Ovary (tissue), 9 donors: Measurements from ENCODE around the gene KCNMA1. TPM values are rescaled to one million over a fixed set of nuclear protein-coding genes. Genes with fewer than 3 reads are reported as not detected.
A peak's percentile ranks its signal among the peaks of the same experiment; 100 is the strongest.

Source experiments
- DNase-seq, 5 donors: peaks; one replicate each; pipeline ENCODE4 v3.0.0-alpha.2; 2019 to 2020
- H3K27ac ChIP-seq, 2 donors: fragments of 200-600 bp; one replicate each; pipeline versions ENCODE4 v1.5.1 to v1.8.0; 2019 to 2022
- H3K27me3 ChIP-seq: fragments of 200-600 bp; one replicate; pipeline ENCODE4 v1.8.0; 2022
- H3K36me3 ChIP-seq: fragments of 200-600 bp; sonication (generic); one replicate; pipeline ENCODE4 v1.5.1; 2019
- H3K4me1 ChIP-seq: one replicate; pipeline ENCODE4 v1.8.1; 2013; ENCODE audit warnings: mild to moderate bottlenecking, moderate library complexity; ENCODE audit not compliant: insufficient read depth
- H3K4me3 ChIP-seq: fragments of 200-600 bp; sonication (generic); one replicate; pipeline ENCODE4 v1.5.1; 2017
- H3K9me3 ChIP-seq, 2 donors: fragments of 200-600 bp in 1 of 2; sonication (generic) in 1 of 2; one replicate each; pipeline versions ENCODE4 v1.5.1 to v1.8.1; 2013 to 2019; ENCODE audit warnings: mild to moderate bottlenecking in 1 of 2, moderate library complexity in 1 of 2
- EP300 ChIP-seq: sonication (generic); formaldehyde crosslinking; IDR thresholded peaks from one replicate; pipeline ENCODE4 v1.6.1; 2017; ENCODE audit warnings: antibody characterized with exemption
- POLR2A ChIP-seq: fragments of 450-650 bp; IDR thresholded peaks from one replicate; pipeline ENCODE4 v1.6.1; 2017; ENCODE audit warnings: antibody characterized with exemption, mild to moderate bottlenecking, moderate library complexity
- WGBS, 3 donors: extraction: QIAGEN DNeasy Blood & Tissue Kit in 1 of 3; methylation state at CpG; one replicate each; pipeline versions ENCODE4 v1.1.5 to v1.1.7; 2013 to 2017; 5-methylcytosine and 5-hydroxymethylcytosine counted together
- intact Hi-C, 4 donors: fragments of 100-400 bp; cut with DNase I; formaldehyde crosslinking; loops; one replicate each; pipeline versions ENCODE4 v1.11.0 to v1.15.1; 2022 to 2023
- polyA plus RNA-seq, 2 donors: library from polyadenylated mRNA; stranded (reverse); fragments of 200-250 nt in 1 of 2; fragments of 350-450 nt in 1 of 2; fragmentation: Illumina TruSeq in 1 of 2; extraction: RNeasy Lipid Tissue Mini Kit (QIAGEN cat#74804) in 1 of 2; gene quantifications; one replicate each; pipeline ENCODE4 v1.2.3, GENCODE V29; 2013 to 2014
- total RNA-seq, 7 donors: library from RNA; depleted of rRNA in 2 of 7; stranded (reverse); fragments of >200 nt in 2 of 7; fragmentation: NEBNext Ultra II Directional in 3 of 7; extraction: Animal tissue kit (Norgen Biotek cat#: 25700) in 3 of 7; gene quantifications; one replicate each; pipeline versions ENCODE4 v1.1.0 to v1.2.4, GENCODE V29; 2016 to 2023
- TF ChIP-seq, protein P1 (sequence below), 3 donors: fragments of 450-650 bp in 2 of 3; fragments of 200-600 bp in 1 of 3; IDR thresholded peaks; one replicate each; pipeline versions ENCODE4 v1.5.1 to v1.8.0; 2016 to 2022; ENCODE audit warnings: antibody characterized with exemption in 3 of 3, mild to moderate bottlenecking in 1 of 3
- donor health status: DM: no; HTN: no; CAD: no; lungs with moderate emphysema.
- donor health status: DM: no; HTN: no; CAD: no.
- donor health status: Bipolar disorder and iron deficiency.
- donor health status: DM: yes; HTN: yes; CAD: no.
- donor health status: DM: no; HTN: no; CAD: no.
- donor health status: DM: yes; HTN: yes; CAD: no.

The KCNMA1 gene
- total and polyA plus RNA-seq, 9 donors = 7.0 to 83.8 (median 25.1) TPM

DNA sequence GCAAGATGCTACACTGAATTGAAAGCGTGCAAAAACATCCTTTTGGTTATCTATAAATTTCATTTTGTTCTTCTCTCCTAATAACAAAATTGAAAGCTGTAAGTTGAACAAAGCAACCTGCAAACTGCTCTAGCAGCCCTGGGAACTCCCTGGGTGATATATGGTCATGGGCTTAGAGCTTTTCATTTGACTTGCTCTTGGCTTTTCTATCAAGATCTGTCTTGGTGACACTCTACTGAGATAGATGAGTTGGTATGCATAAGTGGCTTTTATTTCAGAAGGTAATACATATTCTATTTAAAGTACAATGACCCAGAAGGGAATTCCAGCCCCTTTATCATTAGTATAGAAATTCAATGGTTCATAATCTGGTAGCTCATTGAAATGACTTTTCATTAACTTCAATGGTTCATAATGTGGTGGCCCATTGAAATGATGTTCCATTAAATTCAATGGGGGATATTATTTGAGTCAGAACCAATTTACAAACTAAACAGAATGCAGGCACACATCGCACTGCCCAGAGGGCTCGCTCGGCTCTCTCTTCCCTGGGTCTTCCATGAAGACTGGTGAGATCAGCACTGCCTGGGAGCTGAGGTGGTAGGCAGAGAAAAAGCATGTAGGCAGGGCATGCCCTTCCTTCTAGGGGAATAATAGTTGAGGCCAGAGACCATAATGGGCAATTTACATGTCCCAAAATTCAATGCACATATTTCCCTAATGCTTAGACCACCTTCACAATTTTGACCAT, 10.1 kb upstream of the KCNMA1 start:
- no peaks in the 10 kb centered on the region for H3K36me3 ChIP-seq
- TF ChIP-seq EP300 = no peak
- TF ChIP-seq, protein P1, sequence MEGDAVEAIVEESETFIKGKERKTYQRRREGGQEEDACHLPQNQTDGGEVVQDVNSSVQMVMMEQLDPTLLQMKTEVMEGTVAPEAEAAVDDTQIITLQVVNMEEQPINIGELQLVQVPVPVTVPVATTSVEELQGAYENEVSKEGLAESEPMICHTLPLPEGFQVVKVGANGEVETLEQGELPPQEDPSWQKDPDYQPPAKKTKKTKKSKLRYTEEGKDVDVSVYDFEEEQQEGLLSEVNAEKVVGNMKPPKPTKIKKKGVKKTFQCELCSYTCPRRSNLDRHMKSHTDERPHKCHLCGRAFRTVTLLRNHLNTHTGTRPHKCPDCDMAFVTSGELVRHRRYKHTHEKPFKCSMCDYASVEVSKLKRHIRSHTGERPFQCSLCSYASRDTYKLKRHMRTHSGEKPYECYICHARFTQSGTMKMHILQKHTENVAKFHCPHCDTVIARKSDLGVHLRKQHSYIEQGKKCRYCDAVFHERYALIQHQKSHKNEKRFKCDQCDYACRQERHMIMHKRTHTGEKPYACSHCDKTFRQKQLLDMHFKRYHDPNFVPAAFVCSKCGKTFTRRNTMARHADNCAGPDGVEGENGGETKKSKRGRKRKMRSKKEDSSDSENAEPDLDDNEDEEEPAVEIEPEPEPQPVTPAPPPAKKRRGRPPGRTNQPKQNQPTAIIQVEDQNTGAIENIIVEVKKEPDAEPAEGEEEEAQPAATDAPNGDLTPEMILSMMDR (IDR thresholded peaks at IDR 0.05) = no peak
- TF ChIP-seq POLR2A = no peak
- H3K27ac ChIP-seq = no peak overlapping the region
- intact Hi-C loops = loop anchor here in 2 of 4 donors (2.0 to 10.0 kb wide), 3 partner anchors 253 to 485 kb away; no protein-coding TSS in a partner anchor
- H3K4me3 ChIP-seq = no peak overlapping the region
- H3K9me3 ChIP-seq = no peaks in the 10 kb centered on the region
- no peaks in the 10 kb centered on the region for H3K4me1 ChIP-seq
- no peak for DNase-seq
- 88 to 90% (median 90%) methylated on average over 4 of the region's 4 CpGs for WGBS, 3 donors
- no peaks in the 10 kb centered on the region for H3K27me3 ChIP-seq

DNA sequence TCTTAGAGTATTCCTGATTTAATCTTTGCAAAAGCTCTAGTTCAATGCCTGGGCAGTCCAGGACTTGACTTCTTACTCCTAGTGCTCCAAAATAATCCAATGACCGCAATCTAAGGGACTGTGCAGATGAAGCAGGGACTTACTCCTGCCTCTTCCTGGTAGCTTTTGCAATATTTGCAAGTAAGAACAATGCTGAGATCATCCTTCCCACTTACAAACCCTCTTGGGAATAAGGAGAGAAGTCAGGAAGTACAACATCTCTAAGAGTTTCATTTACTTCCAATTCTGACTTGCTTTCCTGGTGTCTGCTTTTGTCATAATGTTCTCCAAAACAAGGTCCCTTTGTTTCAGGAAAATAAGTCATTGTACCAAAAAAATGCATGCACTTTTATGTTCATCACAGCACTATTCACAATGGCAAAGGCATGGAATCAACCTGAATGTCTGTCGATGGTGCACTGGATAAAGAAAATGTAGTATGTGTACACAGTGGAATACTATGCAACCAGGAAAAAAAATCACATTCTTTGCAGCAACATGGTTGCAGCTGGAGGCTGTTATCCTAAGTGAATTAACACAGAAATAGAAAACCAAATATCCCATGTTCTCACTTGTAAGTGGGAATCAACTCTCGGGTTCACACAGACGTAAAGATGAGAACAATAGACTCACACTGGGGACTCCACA, 7.1 kb upstream of the KCNMA1 start:
- Histone ChIP-seq H3K27ac (no peak overlapping the region), H3K27me3 (no peaks in the 10 kb centered on the region), H3K36me3 (no peaks in the 10 kb centered on the region), H3K4me1 (no peaks in the 10 kb centered on the region), H3K9me3 (no peaks in the 10 kb centered on the region), H3K4me3 (no peak overlapping the region)
- intact Hi-C loops = loop anchor here (5.0 to 10.0 kb wide), 5 partner anchors 250 to 482 kb away; no protein-coding TSS in a partner anchor
- 88 to 98% (median 96%) methylated on average over 4 of the region's 4 CpGs for whole genome bisulfite sequencing, 3 donors
- no peak for DNase-seq
- TF ChIP-seq EP300 (no peak), POLR2A (no peak)
- TF ChIP-seq, protein P1 (IDR thresholded peaks at IDR 0.05) = no peak

DNA sequence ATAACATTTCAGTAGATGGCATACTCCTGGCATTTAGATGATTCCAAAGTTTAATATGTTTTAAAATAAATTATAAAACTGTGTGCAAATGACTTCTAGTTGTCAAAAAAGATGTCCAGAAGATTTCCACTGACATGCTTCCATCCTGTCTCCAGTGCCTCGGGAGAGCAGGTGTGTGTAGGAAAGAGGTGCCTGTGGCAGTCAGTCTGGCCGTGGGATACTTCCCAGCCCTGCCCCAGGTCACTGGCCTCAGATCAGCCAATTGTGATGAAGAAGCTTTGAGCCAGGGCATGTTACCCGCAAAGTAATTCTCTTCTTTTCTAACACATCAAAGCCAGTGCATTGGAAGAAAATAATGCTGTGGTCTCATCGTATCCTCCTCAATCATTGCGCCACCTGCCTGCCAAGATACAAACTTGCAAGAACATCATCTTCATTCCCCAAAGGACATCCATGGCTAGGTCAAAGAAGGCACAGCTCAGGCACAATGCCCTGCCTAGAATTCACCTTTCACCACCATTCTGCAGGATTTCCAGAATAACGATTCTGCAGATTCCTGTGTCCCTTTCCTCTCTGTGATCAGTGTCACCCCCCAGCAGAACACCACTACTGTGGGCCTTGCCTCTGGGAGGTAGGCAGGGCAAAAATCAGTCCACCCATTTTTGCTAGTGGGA, 6.3 kb upstream of the KCNMA1 start:
- DNase-seq = peak in 2 of 5 donors; percentile 24 to 38
- WGBS, 3 donors = 36 to 43% (median 42%) methylated on average over 6 of the region's 6 CpGs
- intact Hi-C loops = loop anchor here in 3 of 4 donors (5.0 to 10.0 kb wide), 4 partner anchors 249 to 472 kb away; no protein-coding TSS in a partner anchor

More for the DNA sequence above, 6.3 kb upstream of the KCNMA1 start:
- Histone ChIP-seq H3K27ac (no peak overlapping the region), H3K4me1 (no peaks in the 10 kb centered on the region), H3K27me3 (no peaks in the 10 kb centered on the region), H3K4me3 (no peak overlapping the region), H3K9me3 (no peaks in the 10 kb centered on the region), H3K36me3 (no peaks in the 10 kb centered on the region)
- TF ChIP-seq EP300 = no peak
- TF ChIP-seq, protein P1 (IDR thresholded peaks at IDR 0.05) = peak in 1 of 3 donors; percentile 43
